ENCODE data around the gene STAC2. TPM values are rescaled to one million over a fixed set of nuclear protein-coding genes. Genes with fewer than 3 reads are reported as not detected.
A peak's percentile ranks its signal among the peaks of the same experiment; 100 is the strongest.

Gene STAC2
- total and polyA plus RNA-seq, 2 of the 13 experiments (the other 11 are each of a cell fraction or from before 2014, with no cell fraction given) = not detected

DNA sequence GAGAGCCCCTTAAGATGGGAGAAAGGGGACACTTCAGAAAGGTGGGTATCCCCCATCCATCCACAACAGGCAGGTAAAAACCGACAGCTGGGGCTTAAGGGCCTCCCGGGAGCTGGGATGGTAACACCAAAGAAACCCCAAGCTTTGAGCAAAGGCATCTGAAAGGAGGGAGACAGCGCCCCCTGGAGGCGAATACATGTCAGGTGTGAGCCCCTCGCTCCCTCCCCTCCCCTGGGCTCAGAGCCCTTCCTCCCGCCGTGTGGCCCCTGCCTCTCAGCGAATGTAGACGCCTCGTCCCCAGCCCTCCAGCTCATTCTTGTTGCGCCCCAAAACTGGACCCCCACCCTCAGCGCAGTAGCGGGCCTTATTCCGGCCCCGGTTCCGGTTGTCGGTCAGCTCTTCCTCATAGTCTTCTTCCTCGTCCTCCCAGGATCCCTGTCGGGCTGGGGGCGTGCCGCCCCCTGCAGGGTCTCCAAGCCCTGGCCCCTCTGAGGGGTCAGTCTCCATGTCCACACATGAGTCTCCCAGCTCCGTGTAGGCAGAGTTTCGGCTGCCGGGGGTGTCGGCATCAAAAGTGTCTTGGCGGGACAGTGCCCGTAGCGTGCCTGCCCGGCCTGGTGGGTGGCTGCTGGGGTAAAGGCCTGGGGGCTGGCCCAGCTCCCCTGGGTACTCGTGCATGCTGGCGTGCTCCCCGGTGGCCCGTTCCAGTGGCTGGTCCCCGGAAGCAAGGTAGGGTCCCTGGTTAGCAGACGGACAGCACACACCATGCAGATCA, 50.6 kb downstream of the STAC2 start (continued):
- TF ChIP-seq TRAFD1 (CRISPR knock-in tag; IDR thresholded peaks at IDR 0.05; ENCODE audit: borderline replicate concordance) (no peak), ZNF879 (CRISPR knock-in tag; IDR thresholded peaks at IDR 0.05) (no peak), NONO (IDR thresholded peaks at IDR 0.05) (no peak), NONO (CRISPR knock-in tag; conservative IDR thresholded peaks at IDR 0.05) (0 out of 2 replicates have a peak, but pooled peaks have one; percentile 12), XRCC5 (optimal IDR thresholded peaks at IDR 0.05; ENCODE audit: low read length) (peak; percentile 32), ZNF749 (CRISPR knock-in tag; IDR thresholded peaks at IDR 0.05; ENCODE audit: borderline replicate concordance) (no peak), ZNF891 (CRISPR knock-in tag; IDR thresholded peaks at IDR 0.05) (peak; percentile 24; the same call in 1 of the 2 replicates), TEAD3 (CRISPR knock-in tag; optimal IDR thresholded peaks at IDR 0.05; ENCODE audit: borderline replicate concordance) (peak; percentile 20), REPIN1 (CRISPR knock-in tag; IDR thresholded peaks at IDR 0.05; ENCODE audit: borderline replicate concordance, low read depth) (no peak), ZNF317 (CRISPR knock-in tag; IDR thresholded peaks at IDR 0.05) (no peak), ZNF607 (CRISPR knock-in tag; IDR thresholded peaks at IDR 0.05; ENCODE audit: borderline replicate concordance) (no peak), ZNF781 (CRISPR knock-in tag; IDR thresholded peaks at IDR 0.05; ENCODE audit: borderline replicate concordance, not compliant biosample characterization) (no peak), STAG1 (CRISPR knock-in tag; IDR thresholded peaks at IDR 0.05) (peak; percentile 68), FOXK2 (IDR thresholded peaks at IDR 0.05) (no peak), ISX (CRISPR knock-in tag; conservative IDR thresholded peaks at IDR 0.05) (no peak)
- TF ChIP-seq, protein P1, sequence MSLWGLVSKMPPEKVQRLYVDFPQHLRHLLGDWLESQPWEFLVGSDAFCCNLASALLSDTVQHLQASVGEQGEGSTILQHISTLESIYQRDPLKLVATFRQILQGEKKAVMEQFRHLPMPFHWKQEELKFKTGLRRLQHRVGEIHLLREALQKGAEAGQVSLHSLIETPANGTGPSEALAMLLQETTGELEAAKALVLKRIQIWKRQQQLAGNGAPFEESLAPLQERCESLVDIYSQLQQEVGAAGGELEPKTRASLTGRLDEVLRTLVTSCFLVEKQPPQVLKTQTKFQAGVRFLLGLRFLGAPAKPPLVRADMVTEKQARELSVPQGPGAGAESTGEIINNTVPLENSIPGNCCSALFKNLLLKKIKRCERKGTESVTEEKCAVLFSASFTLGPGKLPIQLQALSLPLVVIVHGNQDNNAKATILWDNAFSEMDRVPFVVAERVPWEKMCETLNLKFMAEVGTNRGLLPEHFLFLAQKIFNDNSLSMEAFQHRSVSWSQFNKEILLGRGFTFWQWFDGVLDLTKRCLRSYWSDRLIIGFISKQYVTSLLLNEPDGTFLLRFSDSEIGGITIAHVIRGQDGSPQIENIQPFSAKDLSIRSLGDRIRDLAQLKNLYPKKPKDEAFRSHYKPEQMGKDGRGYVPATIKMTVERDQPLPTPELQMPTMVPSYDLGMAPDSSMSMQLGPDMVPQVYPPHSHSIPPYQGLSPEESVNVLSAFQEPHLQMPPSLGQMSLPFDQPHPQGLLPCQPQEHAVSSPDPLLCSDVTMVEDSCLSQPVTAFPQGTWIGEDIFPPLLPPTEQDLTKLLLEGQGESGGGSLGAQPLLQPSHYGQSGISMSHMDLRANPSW (CRISPR knock-in tag; IDR thresholded peaks at IDR 0.05; ENCODE audit: borderline replicate concordance) = no peak
- TF ChIP-seq, protein P2, sequence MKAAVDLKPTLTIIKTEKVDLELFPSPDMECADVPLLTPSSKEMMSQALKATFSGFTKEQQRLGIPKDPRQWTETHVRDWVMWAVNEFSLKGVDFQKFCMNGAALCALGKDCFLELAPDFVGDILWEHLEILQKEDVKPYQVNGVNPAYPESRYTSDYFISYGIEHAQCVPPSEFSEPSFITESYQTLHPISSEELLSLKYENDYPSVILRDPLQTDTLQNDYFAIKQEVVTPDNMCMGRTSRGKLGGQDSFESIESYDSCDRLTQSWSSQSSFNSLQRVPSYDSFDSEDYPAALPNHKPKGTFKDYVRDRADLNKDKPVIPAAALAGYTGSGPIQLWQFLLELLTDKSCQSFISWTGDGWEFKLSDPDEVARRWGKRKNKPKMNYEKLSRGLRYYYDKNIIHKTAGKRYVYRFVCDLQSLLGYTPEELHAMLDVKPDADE (CRISPR knock-in tag; IDR thresholded peaks at IDR 0.05) = no peak
- TF ChIP-seq, protein P3, sequence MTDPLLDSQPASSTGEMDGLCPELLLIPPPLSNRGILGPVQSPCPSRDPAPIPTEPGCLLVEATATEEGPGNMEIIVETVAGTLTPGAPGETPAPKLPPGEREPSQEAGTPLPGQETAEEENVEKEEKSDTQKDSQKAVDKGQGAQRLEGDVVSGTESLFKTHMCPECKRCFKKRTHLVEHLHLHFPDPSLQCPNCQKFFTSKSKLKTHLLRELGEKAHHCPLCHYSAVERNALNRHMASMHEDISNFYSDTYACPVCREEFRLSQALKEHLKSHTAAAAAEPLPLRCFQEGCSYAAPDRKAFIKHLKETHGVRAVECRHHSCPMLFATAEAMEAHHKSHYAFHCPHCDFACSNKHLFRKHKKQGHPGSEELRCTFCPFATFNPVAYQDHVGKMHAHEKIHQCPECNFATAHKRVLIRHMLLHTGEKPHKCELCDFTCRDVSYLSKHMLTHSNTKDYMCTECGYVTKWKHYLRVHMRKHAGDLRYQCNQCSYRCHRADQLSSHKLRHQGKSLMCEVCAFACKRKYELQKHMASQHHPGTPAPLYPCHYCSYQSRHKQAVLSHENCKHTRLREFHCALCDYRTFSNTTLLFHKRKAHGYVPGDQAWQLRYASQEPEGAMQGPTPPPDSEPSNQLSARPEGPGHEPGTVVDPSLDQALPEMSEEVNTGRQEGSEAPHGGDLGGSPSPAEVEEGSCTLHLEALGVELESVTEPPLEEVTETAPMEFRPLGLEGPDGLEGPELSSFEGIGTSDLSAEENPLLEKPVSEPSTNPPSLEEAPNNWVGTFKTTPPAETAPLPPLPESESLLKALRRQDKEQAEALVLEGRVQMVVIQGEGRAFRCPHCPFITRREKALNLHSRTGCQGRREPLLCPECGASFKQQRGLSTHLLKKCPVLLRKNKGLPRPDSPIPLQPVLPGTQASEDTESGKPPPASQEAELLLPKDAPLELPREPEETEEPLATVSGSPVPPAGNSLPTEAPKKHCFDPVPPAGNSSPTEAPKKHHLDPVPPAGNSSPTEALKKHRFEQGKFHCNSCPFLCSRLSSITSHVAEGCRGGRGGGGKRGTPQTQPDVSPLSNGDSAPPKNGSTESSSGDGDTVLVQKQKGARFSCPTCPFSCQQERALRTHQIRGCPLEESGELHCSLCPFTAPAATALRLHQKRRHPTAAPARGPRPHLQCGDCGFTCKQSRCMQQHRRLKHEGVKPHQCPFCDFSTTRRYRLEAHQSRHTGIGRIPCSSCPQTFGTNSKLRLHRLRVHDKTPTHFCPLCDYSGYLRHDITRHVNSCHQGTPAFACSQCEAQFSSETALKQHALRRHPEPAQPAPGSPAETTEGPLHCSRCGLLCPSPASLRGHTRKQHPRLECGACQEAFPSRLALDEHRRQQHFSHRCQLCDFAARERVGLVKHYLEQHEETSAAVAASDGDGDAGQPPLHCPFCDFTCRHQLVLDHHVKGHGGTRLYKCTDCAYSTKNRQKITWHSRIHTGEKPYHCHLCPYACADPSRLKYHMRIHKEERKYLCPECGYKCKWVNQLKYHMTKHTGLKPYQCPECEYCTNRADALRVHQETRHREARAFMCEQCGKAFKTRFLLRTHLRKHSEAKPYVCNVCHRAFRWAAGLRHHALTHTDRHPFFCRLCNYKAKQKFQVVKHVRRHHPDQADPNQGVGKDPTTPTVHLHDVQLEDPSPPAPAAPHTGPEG (CRISPR knock-in tag; IDR thresholded peaks at IDR 0.05) = no peak
